HG02623 (cell line): Measurements from ENCODE around the gene CLDN2.
"Not testable (repeated sequence)": the region's sequence is repeated elsewhere in the genome, so short reads cannot be mapped to it uniquely, and the experiment has no call there.

Experiments used
- ATAC-seq: cut with Tn5 transposase; IDR thresholded peaks from one replicate; pipeline ENCODE4 v1.9.1; 2021; ENCODE audit warnings: moderate library complexity; ENCODE audit not compliant: unreplicated experiment

CLDN2 gene

GRCh38 chrX:106919932-106920452, at the start of gene CLDN2:
Gene CLDN2 (plus strand): TSS chrX:106920402. CDS start chrX:106928229, 7,827 bp downstream.
- ATAC-seq, result no peak

- not testable (repeated sequence) for ATAC-seq
These were observed 47.4 kb upstream of the CLDN2 start for GRCh38 chrX:106872796-106873195.

- ATAC-seq, result no peak
These were observed 46.1 kb upstream of the CLDN2 start for GRCh38 chrX:106874075-106874474.

- no peak for ATAC-seq
These were observed 45.1 kb upstream of the CLDN2 start for GRCh38 chrX:106875151-106875550.

- no peak for ATAC-seq
These were observed 30.7 kb upstream of the CLDN2 start for GRCh38 chrX:106889468-106889867.

- ATAC-seq, result no peak
These were observed 28.3 kb upstream of the CLDN2 start for GRCh38 chrX:106891762-106892460.

GRCh38 chrX:106894392-106894909, 25.8 kb upstream of the CLDN2 start:
- ATAC-seq, result no peak

GRCh38 chrX:106894978-106895452, 25.2 kb upstream of the CLDN2 start:
- ATAC-seq, result no peak

- no peak for ATAC-seq
These were observed 22.9 kb upstream of the CLDN2 start for GRCh38 chrX:106897259-106897658.

- peak; percentile 71 for ATAC-seq
These were observed 21.7 kb upstream of the CLDN2 start for GRCh38 chrX:106898462-106898861.

- no peak for ATAC-seq
These were observed 20.9 kb upstream of the CLDN2 start for GRCh38 chrX:106899276-106899675.

- no peak for ATAC-seq
These were observed 20.4 kb upstream of the CLDN2 start for GRCh38 chrX:106899841-106900240.

GRCh38 chrX:106901341-106901740, 18.9 kb upstream of the CLDN2 start:
- ATAC-seq, result no peak

GRCh38 chrX:106901781-106902219, 18.4 kb upstream of the CLDN2 start:
- ATAC-seq, result no peak

- no peak for ATAC-seq
These were observed 17.5 kb upstream of the CLDN2 start for GRCh38 chrX:106902684-106903083.

GRCh38 chrX:106903291-106903824, 16.8 kb upstream of the CLDN2 start, which contains the start of gene RIPPLY1:
Gene RIPPLY1 (minus strand): TSS chrX:106903341. CDS start chrX:106903287, 54 bp downstream.
- no peak for ATAC-seq

GRCh38 chrX:106903856-106904528, 16.2 kb upstream of the CLDN2 start:
- ATAC-seq, result no peak

GRCh38 chrX:106905064-106905708, 15.0 kb upstream of the CLDN2 start:
- no peak for ATAC-seq

- ATAC-seq, result no peak
These were observed 13.8 kb upstream of the CLDN2 start for GRCh38 chrX:106906361-106906760.

GRCh38 chrX:106912864-106913263, 7.3 kb upstream of the CLDN2 start:
- no peak for ATAC-seq
